HepG2 (cell line): ENCODE results near the gene FSIP1.

Source experiments
- BRCA1 ChIP-seq: sonication (generic); formaldehyde crosslinking; IDR thresholded peaks from 2 replicates; pipeline ENCODE4 v1.4.0; 2020; ENCODE audit warnings: missing genetic modification reagents
- PBX2 ChIP-seq: IDR thresholded peaks from 2 replicates; pipeline ENCODE4 v1.6.1; 2016; ENCODE audit warnings: control low read depth
- SCMH1 ChIP-seq: sonication (generic); formaldehyde crosslinking; IDR thresholded peaks from 2 replicates; pipeline ENCODE4 v1.9.0; 2021; ENCODE audit warnings: missing genetic modification reagents, mild to moderate bottlenecking, borderline replicate concordance
- TF ChIP-seq, protein P1 (sequence below): sonication (generic); formaldehyde crosslinking; IDR thresholded peaks from 2 replicates; pipeline ENCODE4 v1.5.1; 2020; ENCODE audit warnings: mild to moderate bottlenecking, missing genetic modification reagents, moderate library complexity
- TF ChIP-seq, protein P2 (sequence below): sonication (generic); formaldehyde crosslinking; IDR thresholded peaks from 2 replicates; pipeline ENCODE4 v1.4.0; 2020; ENCODE audit warnings: missing genetic modification reagents, borderline replicate concordance
- TF ChIP-seq, protein P3 (sequence below): sonication (generic); formaldehyde crosslinking; conservative IDR thresholded peaks from 2 replicates; pipeline ENCODE4 v1.4.0; 2020; ENCODE audit warnings: missing genetic modification reagents

DNA sequence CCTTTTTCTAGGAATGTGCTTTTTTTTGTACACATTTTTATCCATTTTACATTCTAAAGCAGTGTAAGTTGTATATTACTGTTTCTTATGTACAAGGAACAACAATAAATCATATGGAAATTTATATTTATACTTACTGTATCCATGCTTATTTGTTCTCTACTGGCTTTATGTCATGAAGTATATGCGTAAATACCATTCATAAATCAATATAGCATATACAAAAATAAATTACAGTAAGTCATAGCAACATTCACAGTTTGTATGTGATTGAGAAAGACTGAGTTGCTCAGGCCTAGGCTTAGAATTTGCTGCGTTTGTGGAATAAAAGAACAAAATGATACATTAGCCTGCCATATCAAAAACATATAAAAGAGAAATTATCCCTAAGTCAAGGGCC is 185.3 kb downstream of the FSIP1 start:
- TF ChIP-seq, protein P1, sequence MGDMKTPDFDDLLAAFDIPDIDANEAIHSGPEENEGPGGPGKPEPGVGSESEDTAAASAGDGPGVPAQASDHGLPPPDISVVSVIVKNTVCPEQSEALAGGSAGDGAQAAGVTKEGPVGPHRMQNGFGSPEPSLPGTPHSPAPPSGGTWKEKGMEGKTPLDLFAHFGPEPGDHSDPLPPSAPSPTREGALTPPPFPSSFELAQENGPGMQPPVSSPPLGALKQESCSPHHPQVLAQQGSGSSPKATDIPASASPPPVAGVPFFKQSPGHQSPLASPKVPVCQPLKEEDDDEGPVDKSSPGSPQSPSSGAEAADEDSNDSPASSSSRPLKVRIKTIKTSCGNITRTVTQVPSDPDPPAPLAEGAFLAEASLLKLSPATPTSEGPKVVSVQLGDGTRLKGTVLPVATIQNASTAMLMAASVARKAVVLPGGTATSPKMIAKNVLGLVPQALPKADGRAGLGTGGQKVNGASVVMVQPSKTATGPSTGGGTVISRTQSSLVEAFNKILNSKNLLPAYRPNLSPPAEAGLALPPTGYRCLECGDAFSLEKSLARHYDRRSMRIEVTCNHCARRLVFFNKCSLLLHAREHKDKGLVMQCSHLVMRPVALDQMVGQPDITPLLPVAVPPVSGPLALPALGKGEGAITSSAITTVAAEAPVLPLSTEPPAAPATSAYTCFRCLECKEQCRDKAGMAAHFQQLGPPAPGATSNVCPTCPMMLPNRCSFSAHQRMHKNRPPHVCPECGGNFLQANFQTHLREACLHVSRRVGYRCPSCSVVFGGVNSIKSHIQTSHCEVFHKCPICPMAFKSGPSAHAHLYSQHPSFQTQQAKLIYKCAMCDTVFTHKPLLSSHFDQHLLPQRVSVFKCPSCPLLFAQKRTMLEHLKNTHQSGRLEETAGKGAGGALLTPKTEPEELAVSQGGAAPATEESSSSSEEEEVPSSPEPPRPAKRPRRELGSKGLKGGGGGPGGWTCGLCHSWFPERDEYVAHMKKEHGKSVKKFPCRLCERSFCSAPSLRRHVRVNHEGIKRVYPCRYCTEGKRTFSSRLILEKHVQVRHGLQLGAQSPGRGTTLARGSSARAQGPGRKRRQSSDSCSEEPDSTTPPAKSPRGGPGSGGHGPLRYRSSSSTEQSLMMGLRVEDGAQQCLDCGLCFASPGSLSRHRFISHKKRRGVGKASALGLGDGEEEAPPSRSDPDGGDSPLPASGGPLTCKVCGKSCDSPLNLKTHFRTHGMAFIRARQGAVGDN = no peak
- TF ChIP-seq, protein P2, sequence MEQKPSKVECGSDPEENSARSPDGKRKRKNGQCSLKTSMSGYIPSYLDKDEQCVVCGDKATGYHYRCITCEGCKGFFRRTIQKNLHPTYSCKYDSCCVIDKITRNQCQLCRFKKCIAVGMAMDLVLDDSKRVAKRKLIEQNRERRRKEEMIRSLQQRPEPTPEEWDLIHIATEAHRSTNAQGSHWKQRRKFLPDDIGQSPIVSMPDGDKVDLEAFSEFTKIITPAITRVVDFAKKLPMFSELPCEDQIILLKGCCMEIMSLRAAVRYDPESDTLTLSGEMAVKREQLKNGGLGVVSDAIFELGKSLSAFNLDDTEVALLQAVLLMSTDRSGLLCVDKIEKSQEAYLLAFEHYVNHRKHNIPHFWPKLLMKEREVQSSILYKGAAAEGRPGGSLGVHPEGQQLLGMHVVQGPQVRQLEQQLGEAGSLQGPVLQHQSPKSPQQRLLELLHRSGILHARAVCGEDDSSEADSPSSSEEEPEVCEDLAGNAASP (CRISPR knock-in tag) = no peak
- TF ChIP-seq, protein P3, sequence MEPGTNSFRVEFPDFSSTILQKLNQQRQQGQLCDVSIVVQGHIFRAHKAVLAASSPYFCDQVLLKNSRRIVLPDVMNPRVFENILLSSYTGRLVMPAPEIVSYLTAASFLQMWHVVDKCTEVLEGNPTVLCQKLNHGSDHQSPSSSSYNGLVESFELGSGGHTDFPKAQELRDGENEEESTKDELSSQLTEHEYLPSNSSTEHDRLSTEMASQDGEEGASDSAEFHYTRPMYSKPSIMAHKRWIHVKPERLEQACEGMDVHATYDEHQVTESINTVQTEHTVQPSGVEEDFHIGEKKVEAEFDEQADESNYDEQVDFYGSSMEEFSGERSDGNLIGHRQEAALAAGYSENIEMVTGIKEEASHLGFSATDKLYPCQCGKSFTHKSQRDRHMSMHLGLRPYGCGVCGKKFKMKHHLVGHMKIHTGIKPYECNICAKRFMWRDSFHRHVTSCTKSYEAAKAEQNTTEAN (CRISPR knock-in tag) = no peak
- no peak for TF ChIP-seq PBX2 (CRISPR knock-in tag)
- TF ChIP-seq BRCA1 = no peak
- no peak for TF ChIP-seq SCMH1 (CRISPR knock-in tag)
